ENCODE data around the gene TM6SF1. TPM values are rescaled to one million over a fixed set of nuclear protein-coding genes. Genes with fewer than 3 reads are reported as not detected.
"Not testable (repeated sequence)": the region's sequence is repeated elsewhere in the genome, so short reads cannot be mapped to it uniquely, and the experiment has no call there.

TM6SF1 gene
- total and polyA plus RNA-seq, 9 of the 15 experiments (the other 6 are each of a cell fraction or from before 2014, with no cell fraction given), result 1.0 to 5.6 (median 3.5) TPM

DNA sequence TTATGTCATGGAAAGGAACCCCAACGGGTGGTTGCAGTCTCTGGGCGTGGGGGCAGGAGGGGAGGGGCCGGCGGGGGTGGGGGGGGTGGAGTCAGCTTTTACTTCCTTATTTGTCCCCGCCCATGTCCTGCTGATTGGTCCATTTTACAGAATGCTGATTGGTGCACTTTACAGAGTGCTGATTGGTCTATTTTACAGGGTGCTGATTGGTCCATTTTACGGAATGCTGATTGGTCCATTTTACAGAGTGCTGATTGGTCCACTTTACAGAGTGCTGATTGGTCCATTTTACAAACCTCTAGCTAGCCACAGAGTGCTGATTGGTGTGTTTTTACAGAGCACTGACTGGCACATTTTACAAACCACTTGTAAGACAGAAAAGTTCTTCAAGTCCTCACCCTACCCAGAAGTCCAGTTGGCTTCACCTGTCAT is 38.2 kb upstream of the TM6SF1 start (continued):
- TF ChIP-seq, protein P1, sequence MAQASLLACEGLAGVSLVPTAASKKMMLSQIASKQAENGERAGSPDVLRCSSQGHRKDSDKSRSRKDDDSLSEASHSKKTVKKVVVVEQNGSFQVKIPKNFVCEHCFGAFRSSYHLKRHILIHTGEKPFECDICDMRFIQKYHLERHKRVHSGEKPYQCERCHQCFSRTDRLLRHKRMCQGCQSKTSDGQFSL (CRISPR knock-in tag; IDR thresholded peaks at IDR 0.05), result not testable (repeated sequence)
- TF ChIP-seq, protein P1 (tag; IDR thresholded peaks at IDR 0.05), result peak in 1 of 2 experiments; percentile 22; a peak in 1 of 4 replicates

DNA sequence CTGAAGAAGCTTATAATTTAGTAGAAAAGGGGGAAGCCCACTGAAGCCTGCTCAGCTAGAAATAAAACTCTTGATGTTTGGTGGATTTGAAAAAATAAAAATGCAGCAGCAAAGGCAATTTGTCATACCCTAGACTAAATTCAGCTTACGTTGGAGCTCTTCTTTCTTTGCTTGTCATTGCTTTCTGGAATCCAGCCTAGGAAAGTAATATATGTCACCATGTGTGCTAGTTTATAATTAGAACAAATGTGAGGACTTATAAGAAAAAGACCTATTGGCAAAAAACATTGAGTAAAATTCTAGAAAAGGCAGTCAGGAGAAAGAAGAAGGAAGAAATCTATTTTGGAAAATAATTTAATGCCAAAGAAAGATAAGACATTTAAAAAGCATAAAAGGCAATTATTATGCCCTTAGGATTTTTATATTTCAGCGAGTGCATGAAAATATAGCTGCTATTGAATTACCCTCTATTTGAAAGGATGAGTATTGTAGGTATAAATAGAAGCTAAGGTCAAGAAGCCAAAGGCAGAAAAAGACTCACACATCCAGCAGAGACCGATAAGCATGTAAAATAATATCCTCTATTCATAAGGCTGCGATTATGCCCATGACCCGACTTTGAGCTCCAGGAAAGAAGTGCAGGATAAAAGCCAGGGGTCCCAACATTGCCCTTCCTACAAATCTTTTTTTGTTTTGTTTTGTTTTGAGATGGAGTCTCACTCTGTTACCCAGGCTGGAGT is 29.8 kb upstream of the TM6SF1 start:
- peak; percentile 36; the same call in 1 of the 3 replicates for ATAC-seq
- H3K27me3 ChIP-seq (ENCODE audit: control insufficient read depth in 2 of 2, insufficient read depth in 2 of 2, low read length in 2 of 2), result peaks cover 2 to 8% of the 10 kb centered on the region in 2 experiments; a peak in 3 of 5 replicates
- intact Hi-C loops (cut with micrococcal nuclease) (no loop called here), in situ Hi-C loops (cut with MboI) (no loop called here)
- WGBS (ENCODE audit: insufficient coverage, low coverage, missing lambda C conversion rate), result 1% methylated on average over 5 of the region's 5 CpGs
- no peaks in the 10 kb centered on the region for H4K20me1 ChIP-seq (replicated peaks; ENCODE audit: control insufficient read depth, insufficient read depth, low read length)
- H3K9ac ChIP-seq (ENCODE audit: insufficient read depth in 1 of 2, low read depth in 2 of 2, low read length in 2 of 2), result no peak overlapping the region
- no peaks in the 10 kb centered on the region for H3K9me1 ChIP-seq (ENCODE audit: control insufficient read depth, insufficient read depth, low read length)
- no peak for FAIRE-seq
- H3K79me2 ChIP-seq (ENCODE audit: control insufficient read depth, insufficient read depth, low read length), result no peaks in the 10 kb centered on the region
- H2AFZ ChIP-seq (ENCODE audit: low read depth, low read length), result no peak overlapping the region
- H3K4me2 ChIP-seq (ENCODE audit: insufficient read depth, low read length), result no peak overlapping the region; the same call in 1 of the 2 replicates
- CTCF ChIA-PET (ENCODE audit: low intra/inter-chr PET ratio), result no interaction called here
- peaks cover 8% of the 10 kb centered on the region for H3K9me3 ChIP-seq (replicated peaks; ENCODE audit: control insufficient read depth, insufficient read depth, low read depth, low read length)
- BruUV-seq (replicated peaks), result no TSS peak
- H3K4me1 ChIP-seq (replicated peaks in 1 of 2; ENCODE audit: control insufficient read depth in 2 of 2, insufficient read depth in 2 of 2, low read length in 2 of 2), result peaks cover 1 to 9% of the 10 kb centered on the region in 2 experiments
- POLR2A ChIA-PET, result interaction anchor here (0.8 to 1.1 kb wide), 3 partner anchors 9 to 14 kb away, joined by 3 read pairs; partner anchors contain the start of gene BTBD1
- DNase-seq (ENCODE audit: extremely low read depth in 1 of 4, low spot score in 3 of 4), result no peak
- no peaks in the 10 kb centered on the region for H3K36me3 ChIP-seq (ENCODE audit: control insufficient read depth, insufficient read depth, low read length)
- H3K27ac ChIP-seq (ENCODE audit: extremely low read depth, low read depth, low read length), result no peak overlapping the region
- no peak overlapping the region for H3K4me3 ChIP-seq
- TF ChIP-seq, protein P2, sequence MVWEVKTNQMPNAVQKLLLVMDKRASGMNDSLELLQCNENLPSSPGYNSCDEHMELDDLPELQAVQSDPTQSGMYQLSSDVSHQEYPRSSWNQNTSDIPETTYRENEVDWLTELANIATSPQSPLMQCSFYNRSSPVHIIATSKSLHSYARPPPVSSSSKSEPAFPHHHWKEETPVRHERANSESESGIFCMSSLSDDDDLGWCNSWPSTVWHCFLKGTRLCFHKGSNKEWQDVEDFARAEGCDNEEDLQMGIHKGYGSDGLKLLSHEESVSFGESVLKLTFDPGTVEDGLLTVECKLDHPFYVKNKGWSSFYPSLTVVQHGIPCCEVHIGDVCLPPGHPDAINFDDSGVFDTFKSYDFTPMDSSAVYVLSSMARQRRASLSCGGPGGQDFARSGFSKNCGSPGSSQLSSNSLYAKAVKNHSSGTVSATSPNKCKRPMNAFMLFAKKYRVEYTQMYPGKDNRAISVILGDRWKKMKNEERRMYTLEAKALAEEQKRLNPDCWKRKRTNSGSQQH (CRISPR knock-in tag; IDR thresholded peaks at IDR 0.05), result no peak
- TF ChIP-seq, protein P3, sequence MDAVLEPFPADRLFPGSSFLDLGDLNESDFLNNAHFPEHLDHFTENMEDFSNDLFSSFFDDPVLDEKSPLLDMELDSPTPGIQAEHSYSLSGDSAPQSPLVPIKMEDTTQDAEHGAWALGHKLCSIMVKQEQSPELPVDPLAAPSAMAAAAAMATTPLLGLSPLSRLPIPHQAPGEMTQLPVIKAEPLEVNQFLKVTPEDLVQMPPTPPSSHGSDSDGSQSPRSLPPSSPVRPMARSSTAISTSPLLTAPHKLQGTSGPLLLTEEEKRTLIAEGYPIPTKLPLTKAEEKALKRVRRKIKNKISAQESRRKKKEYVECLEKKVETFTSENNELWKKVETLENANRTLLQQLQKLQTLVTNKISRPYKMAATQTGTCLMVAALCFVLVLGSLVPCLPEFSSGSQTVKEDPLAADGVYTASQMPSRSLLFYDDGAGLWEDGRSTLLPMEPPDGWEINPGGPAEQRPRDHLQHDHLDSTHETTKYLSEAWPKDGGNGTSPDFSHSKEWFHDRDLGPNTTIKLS (IDR thresholded peaks at IDR 0.05; ENCODE audit: borderline replicate concordance, low read depth), result no peak
- TF ChIP-seq, protein P4, sequence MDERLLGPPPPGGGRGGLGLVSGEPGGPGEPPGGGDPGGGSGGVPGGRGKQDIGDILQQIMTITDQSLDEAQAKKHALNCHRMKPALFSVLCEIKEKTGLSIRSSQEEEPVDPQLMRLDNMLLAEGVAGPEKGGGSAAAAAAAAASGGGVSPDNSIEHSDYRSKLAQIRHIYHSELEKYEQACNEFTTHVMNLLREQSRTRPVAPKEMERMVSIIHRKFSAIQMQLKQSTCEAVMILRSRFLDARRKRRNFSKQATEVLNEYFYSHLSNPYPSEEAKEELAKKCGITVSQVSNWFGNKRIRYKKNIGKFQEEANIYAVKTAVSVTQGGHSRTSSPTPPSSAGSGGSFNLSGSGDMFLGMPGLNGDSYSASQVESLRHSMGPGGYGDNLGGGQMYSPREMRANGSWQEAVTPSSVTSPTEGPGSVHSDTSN (CRISPR knock-in tag; IDR thresholded peaks at IDR 0.05; ENCODE audit: low read depth), result no peak
- TF ChIP-seq, protein P4 (tag; conservative IDR thresholded peaks at IDR 0.05; ENCODE audit: low read depth), result peak; percentile 27
- peak; percentile 75; the same call in 1 of the 2 replicates for TF ChIP-seq MEF2A (IDR thresholded peaks at IDR 0.05; ENCODE audit: control insufficient read depth, low read depth, low read length)
- no peak for TF ChIP-seq PTBP1 (IDR thresholded peaks at IDR 0.05; ENCODE audit: low read depth, low read length)
- no peak for TF ChIP-seq SAFB2 (IDR thresholded peaks at IDR 0.05; ENCODE audit: borderline replicate concordance, low read depth, low read length, severe bottlenecking)
- TF ChIP-seq, protein P5, sequence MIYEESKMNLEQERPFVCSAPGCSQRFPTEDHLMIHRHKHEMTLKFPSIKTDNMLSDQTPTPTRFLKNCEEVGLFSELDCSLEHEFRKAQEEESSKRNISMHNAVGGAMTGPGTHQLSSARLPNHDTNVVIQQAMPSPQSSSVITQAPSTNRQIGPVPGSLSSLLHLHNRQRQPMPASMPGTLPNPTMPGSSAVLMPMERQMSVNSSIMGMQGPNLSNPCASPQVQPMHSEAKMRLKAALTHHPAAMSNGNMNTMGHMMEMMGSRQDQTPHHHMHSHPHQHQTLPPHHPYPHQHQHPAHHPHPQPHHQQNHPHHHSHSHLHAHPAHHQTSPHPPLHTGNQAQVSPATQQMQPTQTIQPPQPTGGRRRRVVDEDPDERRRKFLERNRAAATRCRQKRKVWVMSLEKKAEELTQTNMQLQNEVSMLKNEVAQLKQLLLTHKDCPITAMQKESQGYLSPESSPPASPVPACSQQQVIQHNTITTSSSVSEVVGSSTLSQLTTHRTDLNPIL (CRISPR knock-in tag; IDR thresholded peaks at IDR 0.05), result no peak

Measured in K562 (cell line).